Activated naive CD8-positive, alpha-beta T cell treated with anti-CD3 and anti-CD28 coated beads, Interleukin-2, amount 50 U/mL, for 24 hours (primary cell): ENCODE results near the gene SCRG1.
A peak's percentile ranks its signal among the peaks of the same experiment; 100 is the strongest.

ENCODE experiments used
- ATAC-seq: fragments of 150-1000 bp; cut with Tn5 transposase; one replicate; pipeline ENCODE4 v1.10.0; 2021
- DNase-seq: peaks from one replicate; pipeline ENCODE4 v3.0.0; 2021
- H3K27ac Mint-ChIP-seq: one replicate; pipeline ENCODE4 v1.8.0; 2021; ENCODE audit warnings: mild to moderate bottlenecking, mixed read lengths
- H3K27me3 Mint-ChIP-seq: one replicate; pipeline ENCODE4 v1.8.0; 2021; ENCODE audit warnings: mixed read lengths
- H3K36me3 Mint-ChIP-seq: one replicate; pipeline ENCODE4 v1.8.0; 2021; ENCODE audit warnings: low read depth, mixed read lengths
- H3K4me1 Mint-ChIP-seq: one replicate; pipeline ENCODE4 v1.8.0; 2021; ENCODE audit warnings: mixed read lengths
- H3K4me3 Mint-ChIP-seq: one replicate; pipeline ENCODE4 v1.8.0; 2021; ENCODE audit warnings: mild to moderate bottlenecking, moderate library complexity, mixed read lengths
- H3K9me3 Mint-ChIP-seq: one replicate; pipeline ENCODE4 v1.8.0; 2021; ENCODE audit warnings: mixed read lengths

SCRG1 gene

GRCh38 chr4:173357939-173358338 lies 41.0 kb downstream of the SCRG1 start:
- H3K9me3 Mint-ChIP-seq, result no peaks in the 10 kb centered on the region
- no peak for ATAC-seq

DNA sequence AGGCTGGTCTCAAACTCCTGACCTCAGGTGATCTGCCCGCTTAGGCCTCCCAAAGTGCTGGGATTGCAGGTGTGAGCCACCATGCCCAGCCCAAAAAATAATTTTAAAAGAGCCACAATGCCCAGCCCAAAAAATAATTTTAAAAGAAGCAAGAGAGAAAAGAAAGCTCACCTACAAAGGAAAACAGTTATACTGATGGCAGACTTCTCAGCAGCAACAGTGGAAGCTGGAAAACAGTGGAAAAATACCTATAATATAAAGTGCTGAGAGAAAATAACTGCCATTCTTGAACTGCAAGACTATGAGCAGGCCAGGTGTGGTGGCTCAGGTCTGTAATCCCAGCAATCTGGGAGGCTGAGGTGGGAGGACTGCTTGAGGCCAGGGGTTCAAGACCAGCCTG lies 51.4 kb downstream of the SCRG1 start:
- DNase-seq (no peak), ATAC-seq (no peak)
- Mint-ChIP-seq H3K4me3 (no peak overlapping the region), H3K27me3 (peaks cover 2% of the 10 kb centered on the region), H3K36me3 (no peaks in the 10 kb centered on the region), H3K27ac (no peak overlapping the region), H3K9me3 (no peaks in the 10 kb centered on the region), H3K4me1 (no peaks in the 10 kb centered on the region)

More at GRCh38 chr4:173357939-173358338, 41.0 kb downstream of the SCRG1 start:
- no peak overlapping the region for H3K4me3 Mint-ChIP-seq
- H3K4me1 Mint-ChIP-seq, result no peaks in the 10 kb centered on the region
- H3K27ac Mint-ChIP-seq, result no peak overlapping the region
- no peaks in the 10 kb centered on the region for H3K36me3 Mint-ChIP-seq
- no peak for DNase-seq
- peaks cover 2% of the 10 kb centered on the region for H3K27me3 Mint-ChIP-seq

GRCh38 chr4:173346074-173346473 lies 52.8 kb downstream of the SCRG1 start:
- no peak for DNase-seq
- H3K4me1 Mint-ChIP-seq, result no peaks in the 10 kb centered on the region
- H3K9me3 Mint-ChIP-seq, result no peaks in the 10 kb centered on the region
- ATAC-seq, result no peak
- no peak overlapping the region for H3K4me3 Mint-ChIP-seq
- no peak overlapping the region for H3K27ac Mint-ChIP-seq
- no peaks in the 10 kb centered on the region for H3K36me3 Mint-ChIP-seq
- H3K27me3 Mint-ChIP-seq, result peaks cover 2% of the 10 kb centered on the region

- Mint-ChIP-seq H3K36me3 (no peaks in the 10 kb centered on the region), H3K4me3 (no peak overlapping the region), H3K9me3 (no peaks in the 10 kb centered on the region), H3K4me1 (no peaks in the 10 kb centered on the region), H3K27ac (no peak overlapping the region), H3K27me3 (peaks cover 2% of the 10 kb centered on the region)
- DNase-seq (no peak), ATAC-seq (no peak)
Measured at GRCh38 chr4:173345648-173346047, 53.3 kb downstream of the SCRG1 start.

GRCh38 chr4:173343832-173344397 lies 55.0 kb downstream of the SCRG1 start:
- Mint-ChIP-seq H3K27ac (no peak overlapping the region), H3K9me3 (no peaks in the 10 kb centered on the region), H3K27me3 (peaks cover 2% of the 10 kb centered on the region)

GRCh38 chr4:173337463-173337862 lies 61.5 kb downstream of the SCRG1 start:
- Mint-ChIP-seq H3K4me1 (peaks cover 21% of the 10 kb centered on the region), H3K4me3 (no peak overlapping the region), H3K27me3 (peaks cover 12% of the 10 kb centered on the region), H3K27ac (no peak overlapping the region), H3K9me3 (no peaks in the 10 kb centered on the region), H3K36me3 (peaks cover 15% of the 10 kb centered on the region)
- ATAC-seq (no peak), DNase-seq (no peak)

More at GRCh38 chr4:173343832-173344397, 55.0 kb downstream of the SCRG1 start:
- ATAC-seq (no peak), DNase-seq (no peak)
- Mint-ChIP-seq H3K36me3 (no peaks in the 10 kb centered on the region), H3K4me3 (no peak overlapping the region), H3K4me1 (no peaks in the 10 kb centered on the region)

- DNase-seq, result peak; percentile 60
- peaks cover 12% of the 10 kb centered on the region for H3K27me3 Mint-ChIP-seq
- H3K9me3 Mint-ChIP-seq, result no peaks in the 10 kb centered on the region
- H3K27ac Mint-ChIP-seq, result peak overlapping the region; percentile 99
- H3K4me1 Mint-ChIP-seq, result peaks cover 28% of the 10 kb centered on the region
- peaks cover 31% of the 10 kb centered on the region for H3K36me3 Mint-ChIP-seq
- H3K4me3 Mint-ChIP-seq, result peak overlapping the region; percentile 97
- ATAC-seq, result peak; percentile 30
Measured at GRCh38 chr4:173334891-173335752, 63.8 kb downstream of the SCRG1 start.
